ENCODE data around the gene ETV7. TPM values are rescaled to one million over a fixed set of nuclear protein-coding genes. Genes with fewer than 3 reads are reported as not detected.
"Not testable (repeated sequence)": the region's sequence is repeated elsewhere in the genome, so short reads cannot be mapped to it uniquely, and the experiment has no call there.

ETV7 gene
- total and polyA plus RNA-seq, 2 experiments from 2014 or later = 0.47 to 1.2 TPM

GRCh38 chr6:36338223-36338622, 49.2 kb downstream of the ETV7 start:
- not testable (repeated sequence) for H3K27ac ChIP-seq (ENCODE audit: low read depth); H3K36me3 ChIP-seq (ENCODE audit: insufficient read depth); H3K36me3 Mint-ChIP-seq (ENCODE audit: low read depth); ATAC-seq; H3F3A ChIP-seq (replicated peaks; ENCODE audit: low read depth); H3K9me3 Mint-ChIP-seq; H3K79me2 ChIP-seq (replicated peaks; ENCODE audit: insufficient read depth); H3K4me3 Mint-ChIP-seq; H4K20me1 ChIP-seq (replicated peaks; ENCODE audit: insufficient read depth); DNase-seq (ENCODE audit: low spot score); H3K27ac Mint-ChIP-seq; H3K4me1 ChIP-seq (ENCODE audit: insufficient read depth); H3K4me2 ChIP-seq; H3K4me3 ChIP-seq; H2AFZ ChIP-seq; H3K9me2 ChIP-seq (ENCODE audit: insufficient read depth)
- Mint-ChIP-seq H3K27me3 (ENCODE audit: insufficient read depth, low read depth, poor library complexity) (peaks cover 15% of the 10 kb centered on the region), H3K4me1 (peaks cover 19% of the 10 kb centered on the region)
- H3K27me3 ChIP-seq (ENCODE audit: insufficient read depth) = peaks cover 10% of the 10 kb centered on the region

- Histone ChIP-seq H3K27me3 (ENCODE audit: insufficient read depth) (peaks cover 10% of the 10 kb centered on the region), H4K20me1 (replicated peaks; ENCODE audit: insufficient read depth) (no peaks in the 10 kb centered on the region), H3K4me3 (no peak overlapping the region), H3K79me2 (replicated peaks; ENCODE audit: insufficient read depth) (no peaks in the 10 kb centered on the region), H3K27ac (ENCODE audit: low read depth) (no peak overlapping the region), H3F3A (replicated peaks; ENCODE audit: low read depth) (0 out of 2 replicates have a peak, but pooled peaks cover 5% of the 10 kb centered on the region), H2AFZ (no peak overlapping the region), H3K36me3 (ENCODE audit: insufficient read depth) (no peaks in the 10 kb centered on the region), H3K4me1 (ENCODE audit: insufficient read depth) (no peaks in the 10 kb centered on the region), H3K4me2 (no peak overlapping the region), H3K9me2 (ENCODE audit: insufficient read depth) (no peaks in the 10 kb centered on the region)
- Mint-ChIP-seq H3K36me3 (ENCODE audit: low read depth) (no peaks in the 10 kb centered on the region), H3K27me3 (ENCODE audit: insufficient read depth, low read depth, poor library complexity) (peaks cover 17% of the 10 kb centered on the region), H3K27ac (no peak overlapping the region), H3K4me1 (peaks cover 19% of the 10 kb centered on the region), H3K9me3 (no peaks in the 10 kb centered on the region), H3K4me3 (no peak overlapping the region)
- no peak for DNase-seq (ENCODE audit: low spot score)
- no peak for ATAC-seq
- TF ChIP-seq CREB1 (CRISPR knock-in tag; IDR thresholded peaks at IDR 0.05; ENCODE audit: low read depth) (no peak), EZH2phosphoT487 (IDR thresholded peaks at IDR 0.05; ENCODE audit: unreplicated experiment) (no peak), POLR2AphosphoS5 (IDR thresholded peaks at IDR 0.05; ENCODE audit: low read depth) (no peak), JUNB (IDR thresholded peaks at IDR 0.05; ENCODE audit: unreplicated experiment) (no peak), EZH2 (IDR thresholded peaks at IDR 0.05; ENCODE audit: low read depth, unreplicated experiment) (no peak), STAT1 (IDR thresholded peaks at IDR 0.05; ENCODE audit: unreplicated experiment) (no peak), CTCF (conservative IDR thresholded peaks at IDR 0.05; ENCODE audit: low read depth in 2 of 2) (no peak), ZNF462 (CRISPR knock-in tag; IDR thresholded peaks at IDR 0.05) (no peak), ZNF114 (CRISPR knock-in tag; IDR thresholded peaks at IDR 0.05) (no peak), NANOG (IDR thresholded peaks at IDR 0.05; ENCODE audit: borderline replicate concordance) (no peak), ZNF331 (CRISPR knock-in tag; IDR thresholded peaks at IDR 0.05; ENCODE audit: low read depth) (no peak), ETS1 (IDR thresholded peaks at IDR 0.05) (no peak)
Observed at GRCh38 chr6:36337814-36338213, 49.7 kb downstream of the ETV7 start.
